ENCODE results near the gene LRRC19. TPM values are rescaled to one million over a fixed set of nuclear protein-coding genes. Genes with fewer than 3 reads are reported as not detected.

Gene LRRC19
- total and polyA plus RNA-seq, 11 donors, result not detected

GRCh38 chr9:26956860-26957233 lies 48.6 kb downstream of the LRRC19 start:
- no peak for TF ChIP-seq POLR2A (IDR thresholded peaks at IDR 0.05)
- no peak for TF ChIP-seq CTCF (IDR thresholded peaks at IDR 0.05)
- peak overlapping the region in 11 of 12 donors; percentile 70 to 97 (median 85) for H3K27ac ChIP-seq
- H3K4me1 ChIP-seq, result peaks cover 0 to 24% (median 8%) of the 10 kb centered on the region in 12 donors
- 24 to 32% (median 28%) methylated on average over 6 of the region's 6 CpGs for WGBS, 4 donors
- no peak for ATAC-seq
- DNase-seq, result no peak
- intact Hi-C loops (cut with DNase I), result loop anchor here in 4 of 10 donors (1.0 to 10.0 kb wide), 4 partner anchors 10 to 568 kb away; partner anchors contain the start of genes CAAP1 (in 2 of the 4), PLAA (in 2 of the 4), IFNK (in 1 of the 4) and MOB3B (in 1 of the 4)
- no peaks in the 10 kb centered on the region for H3K36me3 ChIP-seq
- peak overlapping the region; percentile 40 to 78 (median 68) for H3K4me3 ChIP-seq
- H3K9me3 ChIP-seq, result no peaks in the 10 kb centered on the region
- no peaks in the 10 kb centered on the region for H3K27me3 ChIP-seq

- Histone ChIP-seq H3K4me3 (peak within 1 kb of the TSS; percentile 40 to 78 (median 68)), H3K4me1 (peaks cover 0 to 24% (median 8%) of the 10 kb centered on the region in 12 donors), H3K9me3 (no peaks in the 10 kb centered on the region), H3K27me3 (no peaks in the 10 kb centered on the region), H3K27ac (peak within 1 kb of the TSS; percentile 27 to 97 (median 85)), H3K36me3 (no peaks in the 10 kb centered on the region)
- 1% methylated on average over 52 to 53 of the region's 53 CpGs for WGBS, 4 donors
- peak; percentile 100 for ATAC-seq
- peak; percentile 98 to 99 (median 99) for DNase-seq
- TF ChIP-seq CTCF (IDR thresholded peaks at IDR 0.05) (no peak), POLR2A (IDR thresholded peaks at IDR 0.05) (peak in 1 of 2 donors; percentile 69)
- intact Hi-C loops (cut with DNase I), result loop anchor here in 4 of 10 donors (1.0 to 10.0 kb wide), 4 partner anchors 9 to 569 kb away; partner anchors contain the start of genes CAAP1 (in 2 of the 4), PLAA (in 2 of the 4), IFNK (in 1 of the 4) and MOB3B (in 1 of the 4)
Measured at GRCh38 chr9:26955921-26956859, 49.3 kb downstream of the LRRC19 start, which contains the start of gene IFT74. TSS of gene IFT74 (plus strand) at chr9:26956412. CDS start at chr9:26961968, 5,556 bp downstream.

- intact Hi-C loops (cut with DNase I), result loop anchor here in 2 of 10 donors (5.0 to 10.0 kb wide), 2 partner anchors 63 to 569 kb away; partner anchors contain the start of genes CAAP1 (in 1 of the 2), IFNK (in 1 of the 2) and MOB3B (in 1 of the 2)
- 34 to 47% (median 41%) methylated on average over 4 of the region's 4 CpGs for WGBS, 4 donors
- Histone ChIP-seq H3K4me1 (peaks cover 0 to 24% (median 8%) of the 10 kb centered on the region in 12 donors), H3K9me3 (no peaks in the 10 kb centered on the region), H3K27ac (peak overlapping the region in 11 of 12 donors; percentile 70 to 97 (median 85)), H3K36me3 (no peaks in the 10 kb centered on the region), H3K4me3 (peak overlapping the region; percentile 40 to 78 (median 68)), H3K27me3 (no peaks in the 10 kb centered on the region)
- ATAC-seq (peak in 2 of 4 donors; percentile 7 to 30), DNase-seq (no peak)
- TF ChIP-seq CTCF (IDR thresholded peaks at IDR 0.05) (no peak), POLR2A (IDR thresholded peaks at IDR 0.05) (no peak)
Measured at GRCh38 chr9:26955222-26955903, 50.1 kb downstream of the LRRC19 start.
